BE2C (cell line): ENCODE measurements around the gene DPP4.

Source experiments
- DNase-seq: peaks from one replicate; pipeline ENCODE4 v3.0.0-alpha.2; 2020
- H3K27me3 ChIP-seq: fragments of 250-450 bp; sonication (Bioruptor Pico); 2 replicates; pipeline ENCODE4 v1.5.1; 2020; ENCODE audit warnings: mild to moderate bottlenecking
- H3K36me3 ChIP-seq: fragments of 250-450 bp; sonication (Bioruptor Pico); 2 replicates; pipeline ENCODE4 v1.5.1; 2020; ENCODE audit warnings: mild to moderate bottlenecking
- H3K4me1 ChIP-seq: fragments of 250-450 bp; sonication (Bioruptor Pico); 2 replicates; pipeline ENCODE4 v1.5.1; 2020
- H3K4me3 ChIP-seq: 2 replicates; pipeline ENCODE4 v1.5.1; 2011; ENCODE audit warnings: low read depth, low read length
- H3K9me3 ChIP-seq: fragments of 250-450 bp; sonication (Bioruptor Pico); 2 replicates; pipeline ENCODE4 v1.5.1; 2020
- TF ChIP-seq, protein P1 (sequence below): IDR thresholded peaks from 2 replicates; pipeline ENCODE4 v1.5.1; 2012; ENCODE audit warnings: mild to moderate bottlenecking, low read depth, low read length

Gene DPP4

GRCh38 chr2:162113088-162113775 lies 39.2 kb upstream of the DPP4 start:
- no peak overlapping the region for H3K4me3 ChIP-seq
- H3K27me3 ChIP-seq = no peaks in the 10 kb centered on the region
- H3K4me1 ChIP-seq = no peaks in the 10 kb centered on the region
- no peak for DNase-seq
- no peaks in the 10 kb centered on the region for H3K9me3 ChIP-seq
- TF ChIP-seq, protein P1, sequence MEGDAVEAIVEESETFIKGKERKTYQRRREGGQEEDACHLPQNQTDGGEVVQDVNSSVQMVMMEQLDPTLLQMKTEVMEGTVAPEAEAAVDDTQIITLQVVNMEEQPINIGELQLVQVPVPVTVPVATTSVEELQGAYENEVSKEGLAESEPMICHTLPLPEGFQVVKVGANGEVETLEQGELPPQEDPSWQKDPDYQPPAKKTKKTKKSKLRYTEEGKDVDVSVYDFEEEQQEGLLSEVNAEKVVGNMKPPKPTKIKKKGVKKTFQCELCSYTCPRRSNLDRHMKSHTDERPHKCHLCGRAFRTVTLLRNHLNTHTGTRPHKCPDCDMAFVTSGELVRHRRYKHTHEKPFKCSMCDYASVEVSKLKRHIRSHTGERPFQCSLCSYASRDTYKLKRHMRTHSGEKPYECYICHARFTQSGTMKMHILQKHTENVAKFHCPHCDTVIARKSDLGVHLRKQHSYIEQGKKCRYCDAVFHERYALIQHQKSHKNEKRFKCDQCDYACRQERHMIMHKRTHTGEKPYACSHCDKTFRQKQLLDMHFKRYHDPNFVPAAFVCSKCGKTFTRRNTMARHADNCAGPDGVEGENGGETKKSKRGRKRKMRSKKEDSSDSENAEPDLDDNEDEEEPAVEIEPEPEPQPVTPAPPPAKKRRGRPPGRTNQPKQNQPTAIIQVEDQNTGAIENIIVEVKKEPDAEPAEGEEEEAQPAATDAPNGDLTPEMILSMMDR = no peak
- no peaks in the 10 kb centered on the region for H3K36me3 ChIP-seq

GRCh38 chr2:162111958-162112850 lies 38.2 kb upstream of the DPP4 start:
- H3K4me3 ChIP-seq = no peak overlapping the region
- no peaks in the 10 kb centered on the region for H3K36me3 ChIP-seq
- no peaks in the 10 kb centered on the region for H3K9me3 ChIP-seq
- H3K27me3 ChIP-seq = no peaks in the 10 kb centered on the region
- H3K4me1 ChIP-seq = no peaks in the 10 kb centered on the region
- DNase-seq = no peak
- TF ChIP-seq, protein P1 = no peak

DNA sequence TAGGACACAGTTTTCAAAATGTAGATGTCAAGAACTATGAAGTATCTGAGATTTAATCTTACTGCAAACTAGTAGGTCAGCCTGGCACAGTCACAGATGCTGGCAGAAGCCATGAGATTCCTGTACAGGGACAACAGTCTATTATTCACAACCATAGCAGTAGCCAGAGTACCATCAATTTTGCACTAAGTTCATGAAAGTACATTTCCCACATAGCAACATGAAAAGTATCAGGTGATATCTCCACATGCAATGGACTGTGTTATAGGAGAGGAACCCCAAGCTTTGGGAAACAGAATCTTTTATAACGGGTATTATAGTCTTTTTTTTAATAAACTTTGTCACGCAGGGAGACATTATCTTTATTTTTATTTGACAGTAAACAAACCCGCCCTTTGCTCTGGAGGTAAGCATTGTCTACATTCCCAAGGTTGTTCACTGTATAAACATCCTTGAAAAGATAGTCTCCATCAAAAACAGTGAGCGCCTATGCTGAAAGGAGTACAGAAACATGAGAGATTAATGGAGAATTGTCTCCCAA lies 33.4 kb upstream of the DPP4 start:
- H3K4me3 ChIP-seq = no peak overlapping the region
- no peaks in the 10 kb centered on the region for H3K9me3 ChIP-seq
- no peaks in the 10 kb centered on the region for H3K27me3 ChIP-seq
- no peaks in the 10 kb centered on the region for H3K4me1 ChIP-seq
- H3K36me3 ChIP-seq = no peaks in the 10 kb centered on the region
- TF ChIP-seq, protein P1 = no peak
- no peak for DNase-seq

DNA sequence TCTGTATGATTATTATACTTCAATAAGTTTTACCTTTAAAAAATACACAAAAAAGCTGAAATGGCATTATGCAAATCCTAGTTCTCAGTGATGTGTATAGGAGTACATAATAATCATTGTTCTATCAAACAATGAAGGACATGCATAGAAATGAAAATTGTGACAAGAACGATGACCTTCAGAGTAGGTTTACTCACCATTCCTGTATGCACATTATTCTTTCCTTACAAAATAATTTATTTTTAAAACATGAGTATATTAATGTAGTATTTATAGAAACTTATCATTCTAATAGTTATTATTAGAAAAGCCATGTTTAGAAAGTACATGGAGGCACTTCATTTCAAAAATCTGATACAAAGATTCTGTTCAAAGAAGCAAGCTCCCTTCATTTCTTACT lies 32.7 kb upstream of the DPP4 start:
- Histone ChIP-seq H3K4me3 (no peak overlapping the region), H3K9me3 (no peaks in the 10 kb centered on the region), H3K27me3 (no peaks in the 10 kb centered on the region), H3K36me3 (no peaks in the 10 kb centered on the region), H3K4me1 (no peaks in the 10 kb centered on the region)
- no peak for DNase-seq
- TF ChIP-seq, protein P1 = no peak

- no peak for DNase-seq
- H3K36me3 ChIP-seq = no peaks in the 10 kb centered on the region
- no peaks in the 10 kb centered on the region for H3K4me1 ChIP-seq
Observed at GRCh38 chr2:162106146-162106551, 32.1 kb upstream of the DPP4 start.

More at GRCh38 chr2:162106146-162106551, 32.1 kb upstream of the DPP4 start:
- H3K4me3 ChIP-seq = no peak overlapping the region
- no peaks in the 10 kb centered on the region for H3K9me3 ChIP-seq
- H3K27me3 ChIP-seq = no peaks in the 10 kb centered on the region
- TF ChIP-seq, protein P1 = no peak
